Progenitor cell of endocrine pancreas (in vitro differentiated cells): ENCODE measurements around the gene JSRP1. TPM values are rescaled to one million over a fixed set of nuclear protein-coding genes. Genes with fewer than 3 reads are reported as not detected.

Experiments used
- DNase-seq: peaks from one replicate; pipeline ENCODE4 v3.0.0; 2021; ENCODE audit warnings: low spot score; ENCODE audit not compliant: unreplicated experiment
- H3K27ac Mint-ChIP-seq: 2 replicates; pipeline ENCODE4 v1.8.0; 2021; ENCODE audit warnings: mild to moderate bottlenecking, moderate library complexity, mixed read lengths
- H3K27me3 Mint-ChIP-seq: 2 replicates; pipeline ENCODE4 v1.8.0; 2021; ENCODE audit warnings: mixed read lengths
- H3K36me3 Mint-ChIP-seq: 2 replicates; pipeline ENCODE4 v1.8.0; 2022; ENCODE audit warnings: mixed read lengths; ENCODE audit not compliant: insufficient read depth
- H3K4me1 Mint-ChIP-seq: 2 replicates; pipeline ENCODE4 v1.8.0; 2021; ENCODE audit warnings: low read depth, mixed read lengths
- H3K4me3 Mint-ChIP-seq: 2 replicates; pipeline ENCODE4 v1.8.0; 2021; ENCODE audit warnings: low read depth, mild to moderate bottlenecking, moderate library complexity, mixed read lengths
- H3K9me3 Mint-ChIP-seq: 2 replicates; pipeline ENCODE4 v1.8.0; 2021; ENCODE audit warnings: low read depth, mixed read lengths
- total RNA-seq: library from RNA; stranded (reverse); gene quantifications from 2 replicates; pipeline ENCODE4 v1.2.1, GENCODE V29; 2021
- TF ChIP-seq, protein P1 (sequence below): fragments of 200-600 bp; sonication (generic); IDR thresholded peaks from one replicate; pipeline ENCODE4 v1.5.0; 2021; ENCODE audit warnings: antibody characterized with exemption, mild to moderate bottlenecking; ENCODE audit not compliant: unreplicated experiment

Gene JSRP1
- total RNA-seq, 1 donor from 2014 or later = 1.6 TPM

DNA sequence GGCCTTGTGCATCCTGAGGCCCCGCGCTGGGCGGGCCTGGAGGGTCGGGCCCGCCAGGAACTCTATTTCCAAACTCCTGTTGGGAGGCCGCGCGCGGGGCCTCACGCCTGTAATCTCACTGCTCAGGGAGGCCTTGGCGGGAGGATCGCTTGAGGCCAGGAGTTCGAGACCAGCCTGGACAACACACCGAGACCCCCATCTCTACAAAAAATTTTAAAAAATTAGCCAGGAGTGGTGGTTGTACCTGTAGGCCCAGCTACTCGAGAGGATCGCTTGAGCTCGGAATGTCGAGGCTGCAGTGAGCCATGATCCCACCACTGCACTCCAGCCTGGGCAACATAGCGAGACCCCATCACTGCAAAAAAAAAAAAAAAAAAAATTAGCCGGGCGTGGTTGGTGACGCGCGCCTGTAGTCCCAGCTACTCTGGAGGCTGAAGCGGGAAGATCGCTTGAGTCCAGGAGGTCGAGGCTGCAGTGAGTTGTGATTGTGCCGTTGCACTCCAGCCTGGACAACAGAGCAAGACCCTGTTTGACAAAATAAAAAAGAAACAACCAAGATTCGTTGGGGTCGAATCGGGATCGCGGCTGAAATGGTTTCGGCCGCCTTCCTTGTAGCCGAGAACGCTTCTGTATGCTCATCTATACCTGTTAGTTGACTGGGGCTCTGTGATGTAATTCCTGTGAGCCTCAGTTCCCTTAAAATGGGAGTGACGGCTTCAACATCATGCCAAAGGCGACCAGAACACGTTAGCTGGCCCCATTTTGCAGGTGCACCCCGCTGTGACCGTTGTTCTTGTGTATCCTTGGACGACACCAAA, 19.0 kb downstream of the JSRP1 start:
- H3K36me3 Mint-ChIP-seq = peaks cover 9% of the 10 kb centered on the region

GRCh38 chr19:2236314-2237050, 19.7 kb downstream of the JSRP1 start, which contains the start of the genes PLEKHJ1 and SF3A2:
PLEKHJ1 (minus strand) TSS chr19:2236329; CDS start chr19:2236248, 81 bp downstream.
SF3A2 (plus strand) TSS chr19:2236824; CDS start chr19:2243419, 6,595 bp downstream.
- peaks cover 38% of the 10 kb centered on the region for H3K4me1 Mint-ChIP-seq
- DNase-seq = peak; percentile 97

More for the DNA sequence above, 19.0 kb downstream of the JSRP1 start:
- Mint-ChIP-seq H3K27me3 (no peaks in the 10 kb centered on the region), H3K27ac (peak overlapping the region; percentile 99), H3K9me3 (no peaks in the 10 kb centered on the region), H3K4me1 (peaks cover 39% of the 10 kb centered on the region), H3K4me3 (peak overlapping the region; percentile 95)
- TF ChIP-seq, protein P1, sequence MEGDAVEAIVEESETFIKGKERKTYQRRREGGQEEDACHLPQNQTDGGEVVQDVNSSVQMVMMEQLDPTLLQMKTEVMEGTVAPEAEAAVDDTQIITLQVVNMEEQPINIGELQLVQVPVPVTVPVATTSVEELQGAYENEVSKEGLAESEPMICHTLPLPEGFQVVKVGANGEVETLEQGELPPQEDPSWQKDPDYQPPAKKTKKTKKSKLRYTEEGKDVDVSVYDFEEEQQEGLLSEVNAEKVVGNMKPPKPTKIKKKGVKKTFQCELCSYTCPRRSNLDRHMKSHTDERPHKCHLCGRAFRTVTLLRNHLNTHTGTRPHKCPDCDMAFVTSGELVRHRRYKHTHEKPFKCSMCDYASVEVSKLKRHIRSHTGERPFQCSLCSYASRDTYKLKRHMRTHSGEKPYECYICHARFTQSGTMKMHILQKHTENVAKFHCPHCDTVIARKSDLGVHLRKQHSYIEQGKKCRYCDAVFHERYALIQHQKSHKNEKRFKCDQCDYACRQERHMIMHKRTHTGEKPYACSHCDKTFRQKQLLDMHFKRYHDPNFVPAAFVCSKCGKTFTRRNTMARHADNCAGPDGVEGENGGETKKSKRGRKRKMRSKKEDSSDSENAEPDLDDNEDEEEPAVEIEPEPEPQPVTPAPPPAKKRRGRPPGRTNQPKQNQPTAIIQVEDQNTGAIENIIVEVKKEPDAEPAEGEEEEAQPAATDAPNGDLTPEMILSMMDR = no peak
- DNase-seq = no peak

DNA sequence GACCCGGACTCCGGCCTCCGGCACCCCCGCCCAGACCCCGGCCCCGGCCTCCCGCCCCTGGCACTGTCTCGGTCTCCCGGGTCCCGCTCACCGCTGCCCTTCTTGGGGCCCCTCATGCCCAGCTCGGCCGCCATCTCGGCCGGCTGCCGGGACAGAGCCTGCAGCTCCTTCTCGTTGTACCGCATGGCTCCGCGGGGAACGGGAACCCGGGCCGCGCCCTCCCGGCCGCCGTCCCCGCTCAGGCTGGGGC, 20.2 kb downstream of the JSRP1 start:
- TF ChIP-seq, protein P1 = no peak
- DNase-seq = no peak
- Mint-ChIP-seq H3K9me3 (no peaks in the 10 kb centered on the region), H3K27me3 (no peaks in the 10 kb centered on the region), H3K4me3 (peak overlapping the region; percentile 95), H3K4me1 (peaks cover 38% of the 10 kb centered on the region), H3K27ac (peak overlapping the region; percentile 99), H3K36me3 (peaks cover 9% of the 10 kb centered on the region)

More at GRCh38 chr19:2236314-2237050, 19.7 kb downstream of the JSRP1 start, which contains the start of the genes PLEKHJ1 and SF3A2:
- Mint-ChIP-seq H3K27me3 (no peaks in the 10 kb centered on the region), H3K27ac (peak within 1 kb of the TSS; percentile 99), H3K36me3 (peaks cover 9% of the 10 kb centered on the region), H3K4me3 (peak within 1 kb of the TSS; percentile 95), H3K9me3 (no peaks in the 10 kb centered on the region)
- TF ChIP-seq, protein P1 = peak; percentile 94

DNA sequence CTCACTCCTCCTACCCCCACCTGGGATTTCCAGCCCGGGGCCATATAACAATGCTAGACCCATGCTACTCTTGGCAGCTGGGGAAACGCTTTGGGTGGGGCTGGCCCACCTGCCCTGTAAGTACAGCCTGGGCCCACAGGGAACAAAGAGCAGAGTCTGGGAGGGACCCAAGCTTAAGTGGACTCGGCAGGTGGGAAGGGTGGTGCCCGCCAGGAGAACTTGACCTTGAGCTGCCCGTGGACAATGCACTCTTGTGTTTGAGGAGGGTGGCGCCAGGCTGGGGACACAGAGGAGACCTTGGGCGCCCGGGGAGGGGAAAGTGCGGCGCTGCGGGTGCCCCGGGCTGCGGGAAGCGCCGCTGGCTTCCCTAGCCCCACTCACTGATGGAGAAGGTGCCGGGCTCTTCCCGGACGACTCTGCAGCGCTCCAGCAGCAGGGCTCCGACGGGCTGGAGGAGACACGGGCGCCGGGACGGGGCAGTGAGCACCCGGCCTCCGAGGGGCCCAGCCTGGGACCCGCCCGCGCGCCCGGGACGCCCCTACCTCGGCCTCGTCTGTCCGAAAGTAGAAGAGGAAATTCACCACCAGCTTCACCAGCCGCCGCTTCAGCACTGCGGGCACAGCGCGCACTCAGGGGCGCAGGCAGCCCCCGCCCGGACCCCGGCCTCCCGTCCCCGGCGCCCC, 20.7 kb downstream of the JSRP1 start:
- Mint-ChIP-seq H3K9me3 (no peaks in the 10 kb centered on the region), H3K27me3 (no peaks in the 10 kb centered on the region), H3K4me3 (peak overlapping the region; percentile 95), H3K4me1 (peaks cover 33% of the 10 kb centered on the region), H3K36me3 (peaks cover 9% of the 10 kb centered on the region), H3K27ac (peak overlapping the region; percentile 97)
- DNase-seq = peak; percentile 31
- TF ChIP-seq, protein P1 = no peak

GRCh38 chr19:2234996-2235380, 21.2 kb downstream of the JSRP1 start:
- Mint-ChIP-seq H3K4me1 (peaks cover 30% of the 10 kb centered on the region), H3K36me3 (peaks cover 10% of the 10 kb centered on the region), H3K9me3 (no peaks in the 10 kb centered on the region), H3K27ac (peak overlapping the region; percentile 97), H3K4me3 (peak overlapping the region; percentile 95), H3K27me3 (no peaks in the 10 kb centered on the region)
- DNase-seq = no peak
- TF ChIP-seq, protein P1 = no peak
